CD4-positive, CD25-positive, alpha-beta regulatory T cell (primary cell): ENCODE measurements around the gene RAP2A. TPM values are rescaled to one million over a fixed set of nuclear protein-coding genes. Genes with fewer than 3 reads are reported as not detected.

ENCODE experiments used
- ATAC-seq, 2 donors: fragments of 150-1000 bp; cut with Tn5 transposase; one replicate each; pipeline ENCODE4 v1.10.0; 2021; ENCODE audit warnings: low read depth in 2 of 2, moderate number of reproducible peaks in 2 of 2, moderate library complexity in 1 of 2
- DNase-seq, 3 donors: peaks; one replicate each; pipeline versions ENCODE4 v3.0.0 to v3.0.0-alpha.2; 2012 to 2022; ENCODE audit warnings: mixed read lengths in 1 of 3
- H3K27ac ChIP-seq: one replicate; pipeline ENCODE4 v1.7.0; 2013; ENCODE audit warnings: mild to moderate bottlenecking, low read length; ENCODE audit not compliant: insufficient read depth, poor library complexity, severe bottlenecking
- H3K27me3 ChIP-seq: one replicate; pipeline ENCODE4 v1.7.0; 2013; ENCODE audit warnings: low read length; ENCODE audit not compliant: control insufficient read depth, insufficient read depth
- H3K36me3 ChIP-seq: one replicate; pipeline ENCODE4 v1.7.0; 2013; ENCODE audit warnings: mild to moderate bottlenecking, low read length, moderate library complexity; ENCODE audit not compliant: control insufficient read depth, insufficient read depth
- H3K4me1 ChIP-seq: 2 replicates; pipeline ENCODE4 v1.7.0; 2013; ENCODE audit warnings: mild to moderate bottlenecking, low read length; ENCODE audit not compliant: insufficient read depth, control insufficient read depth, poor library complexity, severe bottlenecking
- H3K4me3 ChIP-seq: one replicate; pipeline ENCODE4 v1.7.0; 2013; ENCODE audit warnings: low read depth, mild to moderate bottlenecking, low read length, moderate library complexity
- H3K9me3 ChIP-seq, 2 experiments: 1 replicate in 1 of 2; 2 replicates in 1 of 2; pipeline ENCODE4 v1.7.0; 2013; ENCODE audit warnings: low read length in 2 of 2, mild to moderate bottlenecking in 1 of 2, moderate library complexity in 1 of 2; ENCODE audit not compliant: control insufficient read depth in 2 of 2
- H3K27ac Mint-ChIP-seq, 3 donors: one replicate each; pipeline ENCODE4 v1.8.0; 2020 to 2022; ENCODE audit warnings: mild to moderate bottlenecking in 3 of 3, mixed read lengths in 3 of 3, moderate library complexity in 2 of 3
- H3K27me3 Mint-ChIP-seq: one replicate; pipeline ENCODE4 v1.8.0; 2022; ENCODE audit warnings: mild to moderate bottlenecking, mixed read lengths
- H3K36me3 Mint-ChIP-seq: one replicate; pipeline ENCODE4 v1.8.0; 2020; ENCODE audit warnings: mixed read lengths
- H3K4me1 Mint-ChIP-seq, 4 donors: one replicate each; pipeline ENCODE4 v1.8.0; 2020 to 2022; ENCODE audit warnings: mixed read lengths in 4 of 4, mild to moderate bottlenecking in 1 of 4
- H3K4me3 Mint-ChIP-seq, 4 donors: one replicate each; pipeline ENCODE4 v1.8.0; 2020 to 2022; ENCODE audit warnings: mild to moderate bottlenecking in 4 of 4, mixed read lengths in 4 of 4, moderate library complexity in 3 of 4
- H3K9me3 Mint-ChIP-seq, 7 donors: one replicate each; pipeline ENCODE4 v1.8.0; 2020 to 2022; ENCODE audit warnings: mixed read lengths in 7 of 7, mild to moderate bottlenecking in 3 of 7, moderate library complexity in 2 of 7
- polyA plus RNA-seq, 4 donors: library from polyadenylated mRNA; unstranded; fragments of 300-500 nt; fragmentation: Illumina TruSeq; gene quantifications; one replicate each; pipeline ENCODE4 v1.2.3, GENCODE V29; 2021
- total RNA-seq: library from RNA; stranded (reverse); gene quantifications from one replicate; pipeline ENCODE4 v1.2.3, GENCODE V29; 2022

RAP2A gene
- total and polyA plus RNA-seq, 5 donors from 2014 or later, result 2.6 to 24.0 (median 4.9) TPM

DNA sequence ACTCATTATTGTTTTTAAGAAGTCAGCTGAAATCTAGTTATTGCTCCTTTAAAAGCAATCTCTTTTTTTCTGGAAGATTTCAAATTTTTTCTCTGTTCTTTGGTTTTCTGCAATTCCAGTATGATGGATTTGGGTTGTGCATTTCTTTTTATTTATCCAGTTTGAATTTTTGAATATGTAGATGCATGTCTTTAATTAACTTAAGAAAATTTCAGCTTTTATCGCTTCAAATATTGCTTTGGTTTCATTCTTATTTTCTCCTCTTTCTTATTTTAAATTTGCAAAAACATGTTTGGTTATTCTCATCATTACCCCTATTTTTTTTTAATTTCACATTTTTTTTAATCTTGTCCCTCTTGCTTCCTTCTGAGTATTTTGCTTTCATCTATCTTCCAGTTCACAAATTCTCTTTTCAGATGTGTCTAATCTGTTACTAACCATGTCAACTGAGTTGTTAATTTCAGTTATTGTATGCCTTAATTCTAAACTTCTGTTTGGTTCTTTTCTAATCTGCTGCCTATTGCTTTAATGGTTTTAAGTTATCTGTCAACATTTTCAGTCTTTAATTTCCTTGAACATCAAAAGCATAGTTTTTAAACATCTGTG is 56.8 kb downstream of the RAP2A start:
- Mint-ChIP-seq H3K4me1 (no peaks in the 10 kb centered on the region), H3K9me3 (peaks cover 0 to 9% (median 4%) of the 10 kb centered on the region in 7 donors), H3K4me3 (no peak overlapping the region), H3K36me3 (no peaks in the 10 kb centered on the region), H3K27me3 (peaks cover 15% of the 10 kb centered on the region), H3K27ac (no peak overlapping the region)
- Histone ChIP-seq H3K36me3 (no peaks in the 10 kb centered on the region), H3K27me3 (peaks cover 7% of the 10 kb centered on the region), H3K9me3 (peaks cover 0 to 4% of the 10 kb centered on the region in 2 experiments), H3K27ac (no peak overlapping the region), H3K4me1 (no peaks in the 10 kb centered on the region), H3K4me3 (no peak overlapping the region)
- no peak for DNase-seq
- ATAC-seq, result no peak

DNA sequence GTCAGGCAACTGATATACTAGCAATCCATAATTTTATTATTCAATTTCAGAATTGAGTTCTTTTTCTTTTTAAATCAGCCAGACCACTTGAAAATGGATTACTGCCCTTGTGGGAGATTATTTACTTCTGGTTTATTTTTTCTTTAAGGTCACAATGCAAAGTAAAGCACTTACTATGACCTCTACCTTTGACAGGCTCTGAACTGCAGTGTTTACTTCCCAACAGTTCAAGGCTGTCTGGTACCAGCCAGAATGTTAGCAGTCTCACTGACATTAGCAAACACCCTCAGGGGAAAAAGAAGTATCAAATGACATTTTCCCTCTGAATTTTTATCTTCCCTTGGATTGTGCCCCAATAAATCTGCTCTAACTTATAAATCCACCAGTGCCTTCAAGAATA is 57.5 kb downstream of the RAP2A start:
- no peak overlapping the region for H3K27ac ChIP-seq
- Mint-ChIP-seq H3K4me1 (no peaks in the 10 kb centered on the region), H3K36me3 (no peaks in the 10 kb centered on the region)

DNA sequence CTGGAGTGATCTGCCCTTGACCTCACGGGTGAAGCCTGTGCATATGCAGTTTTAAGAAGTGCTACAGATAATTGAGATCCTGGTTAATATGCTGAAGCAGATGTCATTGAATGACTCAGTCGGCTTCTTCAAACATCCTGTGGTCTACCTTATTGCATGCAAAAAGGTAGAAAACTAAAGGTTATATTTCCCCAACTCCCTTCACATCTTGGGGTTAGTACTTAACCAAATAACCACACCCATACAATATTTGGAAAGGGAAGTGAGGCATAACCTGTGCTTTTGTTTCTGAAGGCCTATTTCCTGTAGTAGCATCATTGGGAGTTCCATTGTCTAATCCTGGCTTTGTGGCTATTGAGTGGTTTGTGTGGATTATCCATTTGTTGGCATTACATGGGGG is 58.3 kb downstream of the RAP2A start:
- H3K27ac Mint-ChIP-seq, result no peak overlapping the region
- H3K4me1 Mint-ChIP-seq, result no peaks in the 10 kb centered on the region
- Histone ChIP-seq H3K4me3 (no peak overlapping the region), H3K4me1 (no peaks in the 10 kb centered on the region), H3K9me3 (peaks cover 0 to 4% of the 10 kb centered on the region in 2 experiments), H3K36me3 (no peaks in the 10 kb centered on the region), H3K27ac (no peak overlapping the region), H3K27me3 (peaks cover 7% of the 10 kb centered on the region)
- peaks cover 0 to 11% (median 4%) of the 10 kb centered on the region in 7 donors for H3K9me3 Mint-ChIP-seq
- no peaks in the 10 kb centered on the region for H3K36me3 Mint-ChIP-seq
- H3K4me3 Mint-ChIP-seq, result no peak overlapping the region
- ATAC-seq, result no peak
- peaks cover 20% of the 10 kb centered on the region for H3K27me3 Mint-ChIP-seq
- no peak for DNase-seq

More for the DNA sequence above, 57.5 kb downstream of the RAP2A start:
- Mint-ChIP-seq H3K27ac (no peak overlapping the region), H3K4me3 (no peak overlapping the region), H3K9me3 (peaks cover 0 to 9% (median 4%) of the 10 kb centered on the region in 7 donors), H3K27me3 (peaks cover 16% of the 10 kb centered on the region)
- no peaks in the 10 kb centered on the region for H3K4me1 ChIP-seq
- DNase-seq, result no peak
- H3K4me3 ChIP-seq, result no peak overlapping the region
- no peaks in the 10 kb centered on the region for H3K36me3 ChIP-seq
- H3K9me3 ChIP-seq, result peaks cover 0 to 4% of the 10 kb centered on the region in 2 experiments
- no peak for ATAC-seq
- H3K27me3 ChIP-seq, result peaks cover 7% of the 10 kb centered on the region

DNA sequence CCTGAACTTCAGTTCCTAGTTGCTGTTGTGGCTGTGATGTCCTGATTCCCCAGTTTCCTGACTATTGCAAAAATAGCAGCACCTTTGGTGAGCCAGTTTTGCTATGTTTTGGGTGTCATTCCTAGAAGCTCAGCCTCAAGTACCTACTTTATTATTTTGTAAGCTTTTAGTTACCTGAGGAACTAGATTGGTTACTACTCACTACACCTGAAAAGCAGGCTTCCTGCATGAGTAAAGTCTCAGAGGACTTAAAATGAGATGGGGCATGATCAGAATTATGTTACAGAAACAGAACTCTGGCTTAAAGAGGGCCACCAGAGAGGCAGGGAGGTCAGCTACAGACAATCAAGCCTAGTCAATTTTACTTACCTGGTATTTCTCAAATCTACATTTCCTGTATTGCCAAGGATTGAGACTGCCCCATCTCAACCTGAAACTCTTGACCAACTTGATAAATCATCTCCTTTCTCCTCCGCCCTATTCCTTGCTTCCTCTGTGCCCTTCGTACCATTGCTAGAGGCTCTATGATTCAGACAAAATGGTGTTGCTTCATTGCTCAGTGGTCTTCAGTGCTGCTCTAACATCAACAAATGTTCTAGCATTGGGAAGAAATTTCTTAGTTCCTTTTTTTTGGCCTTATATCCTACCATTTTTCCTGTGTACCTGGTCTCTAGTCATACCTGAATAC is 58.9 kb downstream of the RAP2A start:
- Histone ChIP-seq H3K27me3 (peaks cover 7% of the 10 kb centered on the region), H3K27ac (no peak overlapping the region), H3K4me3 (no peak overlapping the region), H3K4me1 (no peaks in the 10 kb centered on the region), H3K9me3 (peaks cover 0 to 4% of the 10 kb centered on the region in 2 experiments), H3K36me3 (no peaks in the 10 kb centered on the region)
- Mint-ChIP-seq H3K36me3 (no peaks in the 10 kb centered on the region), H3K4me3 (no peak overlapping the region), H3K4me1 (no peaks in the 10 kb centered on the region), H3K27ac (no peak overlapping the region), H3K27me3 (peaks cover 19% of the 10 kb centered on the region), H3K9me3 (peaks cover 0 to 16% (median 4%) of the 10 kb centered on the region in 7 donors)
- DNase-seq (no peak), ATAC-seq (no peak)

- ATAC-seq, result no peak
- Histone ChIP-seq H3K4me3 (no peak overlapping the region), H3K27me3 (peaks cover 7% of the 10 kb centered on the region), H3K36me3 (no peaks in the 10 kb centered on the region), H3K4me1 (no peaks in the 10 kb centered on the region), H3K27ac (no peak overlapping the region), H3K9me3 (peaks cover 0 to 4% of the 10 kb centered on the region in 2 experiments)
- Mint-ChIP-seq H3K9me3 (peaks cover 0 to 17% (median 4%) of the 10 kb centered on the region in 7 donors), H3K27me3 (peaks cover 14% of the 10 kb centered on the region), H3K4me1 (no peaks in the 10 kb centered on the region), H3K27ac (no peak overlapping the region), H3K4me3 (no peak overlapping the region), H3K36me3 (no peaks in the 10 kb centered on the region)
- no peak for DNase-seq
Measured at GRCh38 chr13:97493456-97493855, 59.5 kb downstream of the RAP2A start.

DNA sequence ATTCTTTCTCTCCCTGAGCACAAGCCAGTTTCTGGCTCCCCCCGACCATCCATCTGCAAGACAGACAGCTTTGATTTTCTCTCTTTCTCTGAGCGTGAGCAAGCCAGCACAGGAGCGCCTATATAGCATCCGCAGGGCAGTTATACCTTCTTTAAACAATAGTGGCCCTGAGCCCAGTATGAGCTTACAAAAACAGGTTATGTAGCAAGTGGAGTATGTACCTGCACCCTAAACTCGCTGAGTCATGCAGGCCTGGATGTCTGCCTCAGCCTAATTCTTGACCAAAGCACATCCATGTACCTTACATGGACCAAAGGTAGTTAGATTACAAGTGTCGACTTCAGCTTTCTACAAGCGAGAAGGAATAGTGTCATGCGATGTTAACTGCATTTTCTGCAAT is 61.7 kb downstream of the RAP2A start:
- no peak overlapping the region for H3K4me3 Mint-ChIP-seq
- DNase-seq, result no peak

GRCh38 chr13:97496511-97496910 is 62.5 kb downstream of the RAP2A start:
- DNase-seq, result no peak
- Mint-ChIP-seq H3K27ac (no peak overlapping the region), H3K4me1 (no peaks in the 10 kb centered on the region), H3K4me3 (no peak overlapping the region), H3K9me3 (peaks cover 0 to 15% (median 0%) of the 10 kb centered on the region in 7 donors), H3K27me3 (peaks cover 14% of the 10 kb centered on the region), H3K36me3 (no peaks in the 10 kb centered on the region)
- peaks cover 7% of the 10 kb centered on the region for H3K27me3 ChIP-seq
- no peak overlapping the region for H3K27ac ChIP-seq
- ATAC-seq, result no peak
- no peaks in the 10 kb centered on the region for H3K4me1 ChIP-seq
- no peak overlapping the region for H3K4me3 ChIP-seq
- H3K9me3 ChIP-seq, result peaks cover 0 to 4% of the 10 kb centered on the region in 2 experiments
- H3K36me3 ChIP-seq, result no peaks in the 10 kb centered on the region

More for the DNA sequence above, 61.7 kb downstream of the RAP2A start:
- no peak overlapping the region for H3K4me3 ChIP-seq
- H3K4me1 ChIP-seq, result no peaks in the 10 kb centered on the region
- no peak for ATAC-seq
- H3K36me3 ChIP-seq, result no peaks in the 10 kb centered on the region
- Mint-ChIP-seq H3K27me3 (peaks cover 14% of the 10 kb centered on the region), H3K9me3 (peaks cover 0 to 19% (median 4%) of the 10 kb centered on the region in 7 donors), H3K27ac (no peak overlapping the region), H3K36me3 (no peaks in the 10 kb centered on the region), H3K4me1 (no peaks in the 10 kb centered on the region)
- peaks cover 0 to 4% of the 10 kb centered on the region in 2 experiments for H3K9me3 ChIP-seq
- H3K27me3 ChIP-seq, result peaks cover 7% of the 10 kb centered on the region
- H3K27ac ChIP-seq, result no peak overlapping the region

DNA sequence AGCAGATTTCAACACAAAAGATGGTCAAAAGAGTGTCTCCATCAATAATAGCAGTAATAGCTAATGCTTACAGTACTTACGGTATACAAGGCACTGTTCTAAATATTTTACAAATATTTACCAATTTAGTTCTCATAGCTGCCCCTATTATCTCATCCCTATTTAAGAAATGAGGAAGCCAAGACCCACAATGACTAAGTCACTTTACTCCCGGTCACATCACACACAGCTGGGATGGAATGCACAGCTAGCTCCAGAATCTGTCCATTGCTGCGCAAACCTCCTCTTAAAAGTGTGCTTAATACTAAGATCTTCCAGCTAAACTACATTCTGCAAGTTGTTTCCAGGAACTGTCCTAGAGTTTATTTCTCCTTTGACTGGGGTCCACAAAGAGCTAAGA is 63.4 kb downstream of the RAP2A start:
- Mint-ChIP-seq H3K4me3 (no peak overlapping the region), H3K9me3 (peaks cover 0 to 15% (median 0%) of the 10 kb centered on the region in 7 donors), H3K27ac (no peak overlapping the region), H3K27me3 (peaks cover 14% of the 10 kb centered on the region), H3K36me3 (no peaks in the 10 kb centered on the region), H3K4me1 (no peaks in the 10 kb centered on the region)
- no peaks in the 10 kb centered on the region for H3K4me1 ChIP-seq
- no peak overlapping the region for H3K27ac ChIP-seq
- H3K27me3 ChIP-seq, result peaks cover 5% of the 10 kb centered on the region
- ATAC-seq (no peak), DNase-seq (no peak)
- H3K9me3 ChIP-seq, result no peaks in the 10 kb centered on the region
- H3K4me3 ChIP-seq, result no peak overlapping the region
- H3K36me3 ChIP-seq, result no peaks in the 10 kb centered on the region
